ENCODE measurements around the gene PI4KB. TPM values are rescaled to one million over a fixed set of nuclear protein-coding genes. Genes with fewer than 3 reads are reported as not detected.

The PI4KB gene
- total RNA-seq, 1 donor from 2014 or later, result 26.3 TPM

DNA sequence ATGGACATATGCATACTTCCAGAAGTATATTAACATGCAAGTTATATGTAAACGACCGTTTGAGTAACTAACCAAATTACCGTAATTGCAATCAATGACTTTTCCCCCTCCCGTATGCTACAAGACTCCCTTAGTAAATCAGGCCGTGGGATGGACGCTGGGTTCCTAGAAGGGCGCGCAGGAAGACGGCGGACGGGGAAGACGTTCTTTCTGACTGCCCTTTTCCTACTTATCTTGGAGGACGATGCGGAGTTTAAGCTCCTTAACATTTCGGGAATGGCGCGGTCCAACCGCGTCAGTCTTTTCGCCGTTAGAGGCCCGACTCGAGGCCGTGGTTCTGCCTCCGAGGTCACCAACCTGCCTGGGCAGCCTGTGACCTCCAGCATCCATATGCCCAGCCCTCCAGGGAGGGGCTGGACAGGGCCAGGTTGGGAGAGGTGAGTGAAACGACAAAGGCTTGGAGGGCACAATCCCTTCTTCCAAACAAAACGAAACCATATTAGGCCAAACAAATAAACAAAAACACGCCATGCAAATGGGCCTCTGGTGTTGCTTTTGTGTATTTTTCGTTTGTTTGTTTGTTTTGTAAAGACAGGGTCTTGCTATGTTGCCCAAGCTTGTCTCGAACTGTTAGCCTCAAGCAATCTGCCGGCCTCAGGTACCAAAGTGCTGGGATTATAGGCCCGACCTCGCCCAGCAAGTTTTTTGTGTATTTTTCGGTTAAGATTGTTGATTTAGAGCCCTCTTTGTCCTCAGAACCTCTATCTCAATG, 873 bp upstream of the PI4KB start:
- DNase-seq (ENCODE audit: low read depth), result no peak
- TF ChIP-seq CTCF (conservative IDR thresholded peaks at IDR 0.05; ENCODE audit: low read depth, low read length), result no peak
- H3K4me3 ChIP-seq (ENCODE audit: low read depth, low read length), result peak overlapping the region; percentile 65

DNA sequence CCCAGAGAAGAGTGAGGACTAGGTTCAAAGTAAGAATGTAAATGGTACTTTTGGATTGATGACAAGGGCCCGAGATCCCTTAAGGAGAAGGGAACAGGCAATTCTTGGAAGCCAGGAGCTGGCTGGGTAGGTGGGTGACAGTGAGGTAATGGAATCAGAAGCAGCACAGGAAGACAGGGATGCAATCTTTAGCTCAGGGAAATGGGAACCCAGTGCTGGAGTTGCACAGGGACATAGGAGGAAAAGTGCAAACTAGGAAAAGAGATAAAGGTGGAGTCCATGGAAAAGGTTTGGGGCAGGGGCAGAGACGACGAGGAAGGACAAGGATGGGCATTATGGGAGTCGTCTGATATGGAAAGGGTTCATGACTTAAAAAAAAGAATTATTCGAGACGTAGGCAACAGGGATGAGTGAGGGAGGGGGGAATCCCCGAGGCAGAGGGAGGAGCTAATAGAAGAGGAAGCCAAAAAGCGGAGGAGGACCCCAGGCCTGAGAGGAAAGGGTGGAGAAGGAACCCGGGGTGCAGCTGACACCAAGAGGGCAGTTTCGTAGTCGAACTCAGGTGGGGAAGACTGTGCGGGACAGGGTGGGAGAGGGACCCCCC, 495 bp downstream of the PI4KB start:
- DNase-seq (ENCODE audit: low read depth), result no peak
- no peak for TF ChIP-seq CTCF (conservative IDR thresholded peaks at IDR 0.05; ENCODE audit: low read depth, low read length)
- peak overlapping the region; percentile 65 for H3K4me3 ChIP-seq (ENCODE audit: low read depth, low read length)

DNA sequence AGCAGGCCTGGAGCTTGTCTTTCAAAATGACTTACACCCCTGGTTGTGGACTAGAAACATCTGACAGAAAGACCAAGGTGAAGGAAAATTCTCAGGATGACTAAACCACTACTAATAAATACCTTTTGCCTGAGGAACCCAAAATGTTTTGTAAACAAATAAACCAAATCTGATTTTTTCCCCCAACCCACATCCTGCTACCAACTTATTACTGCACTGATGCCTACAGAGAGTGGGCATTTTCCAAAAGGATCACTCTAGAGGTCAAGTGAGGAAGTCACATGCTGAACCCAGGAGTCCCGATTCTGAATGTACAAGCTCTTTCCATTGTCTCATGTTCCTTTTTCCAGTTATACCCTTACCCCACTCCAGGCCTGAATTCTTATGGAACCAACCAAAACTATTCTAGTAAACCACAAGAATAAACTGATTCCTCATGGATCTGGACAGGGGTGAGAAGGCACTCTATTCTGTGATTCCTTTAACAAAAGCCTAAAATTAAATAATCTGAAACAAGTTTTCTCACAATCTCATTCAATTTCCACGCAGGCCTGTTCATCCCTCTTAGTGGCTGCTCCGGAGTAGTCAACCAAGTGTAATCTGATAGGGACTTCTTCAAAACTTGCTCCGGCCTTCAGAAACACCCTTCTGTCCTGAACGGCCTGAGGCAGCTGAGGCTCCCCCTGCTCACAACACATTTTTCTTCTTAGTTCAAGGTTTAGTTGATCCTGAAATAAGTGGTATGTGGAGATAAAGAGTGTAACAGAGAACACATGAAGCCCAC, 1.4 kb downstream of the PI4KB start:
- no peak for TF ChIP-seq CTCF (conservative IDR thresholded peaks at IDR 0.05; ENCODE audit: low read depth, low read length)
- peak overlapping the region; percentile 65 for H3K4me3 ChIP-seq (ENCODE audit: low read depth, low read length)
- DNase-seq (ENCODE audit: low read depth), result no peak

DNA sequence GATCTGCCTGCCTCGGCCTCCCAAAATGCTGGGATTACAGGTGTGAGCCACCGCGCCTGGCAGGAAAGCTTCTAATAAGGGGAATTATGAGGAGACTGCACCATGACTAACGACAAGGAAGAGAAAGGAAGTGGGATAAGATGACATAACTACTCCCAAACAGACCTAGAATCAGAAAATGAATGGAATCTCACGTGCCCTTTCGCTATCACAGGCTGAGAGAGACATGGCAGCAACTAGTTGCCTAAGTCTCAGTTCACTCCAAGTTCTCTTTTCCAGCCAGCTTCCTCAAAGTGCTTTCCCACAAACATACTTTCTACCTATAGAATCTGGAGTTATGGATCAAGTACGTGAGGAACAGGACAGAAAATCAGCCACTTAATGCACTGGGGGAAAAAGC, 2.0 kb downstream of the PI4KB start:
- no peak for TF ChIP-seq CTCF (conservative IDR thresholded peaks at IDR 0.05; ENCODE audit: low read depth, low read length)
- no peak overlapping the region for H3K4me3 ChIP-seq (ENCODE audit: low read depth, low read length)
- no peak for DNase-seq (ENCODE audit: low read depth)

- no peak for TF ChIP-seq CTCF (conservative IDR thresholded peaks at IDR 0.05; ENCODE audit: low read depth, low read length)
- no peak overlapping the region for H3K4me3 ChIP-seq (ENCODE audit: low read depth, low read length)
- DNase-seq (ENCODE audit: low read depth), result no peak
Measured at GRCh38 chr1:151324390-151324930, 2.8 kb downstream of the PI4KB start.

GRCh38 chr1:151318975-151319374, 8.2 kb downstream of the PI4KB start:
- TF ChIP-seq CTCF (conservative IDR thresholded peaks at IDR 0.05; ENCODE audit: low read depth, low read length), result no peak
- no peak for DNase-seq (ENCODE audit: low read depth)

More at GRCh38 chr1:151318975-151319374, 8.2 kb downstream of the PI4KB start:
- no peak overlapping the region for H3K4me3 ChIP-seq (ENCODE audit: low read depth, low read length)

Data from epithelial cell of proximal tubule (primary cell).